SK-N-SH (cell line): Measurements from ENCODE around the gene MDM1.
A peak's percentile ranks its signal among the peaks of the same experiment; 100 is the strongest.

Experiments
- CHD2 ChIP-seq: fragments of 150-350 bp; IDR thresholded peaks from 2 replicates; pipeline ENCODE4 v1.6.1; 2018; ENCODE audit warnings: low read length; ENCODE audit not compliant: partially characterized antibody
- POLR2AphosphoS5 ChIP-seq: IDR thresholded peaks from 2 replicates; pipeline ENCODE4 v1.6.1; 2012; ENCODE audit warnings: low read depth, low read length
- TCF12 ChIP-seq: IDR thresholded peaks from 2 replicates; pipeline ENCODE4 v1.4.0; 2012
- TF ChIP-seq, protein P1 (sequence below): fragments of 200-600 bp; sonication (generic); IDR thresholded peaks from 2 replicates; pipeline ENCODE4 v1.6.1; 2017; ENCODE audit warnings: antibody characterized with exemption, mild to moderate bottlenecking, moderate library complexity

DNA sequence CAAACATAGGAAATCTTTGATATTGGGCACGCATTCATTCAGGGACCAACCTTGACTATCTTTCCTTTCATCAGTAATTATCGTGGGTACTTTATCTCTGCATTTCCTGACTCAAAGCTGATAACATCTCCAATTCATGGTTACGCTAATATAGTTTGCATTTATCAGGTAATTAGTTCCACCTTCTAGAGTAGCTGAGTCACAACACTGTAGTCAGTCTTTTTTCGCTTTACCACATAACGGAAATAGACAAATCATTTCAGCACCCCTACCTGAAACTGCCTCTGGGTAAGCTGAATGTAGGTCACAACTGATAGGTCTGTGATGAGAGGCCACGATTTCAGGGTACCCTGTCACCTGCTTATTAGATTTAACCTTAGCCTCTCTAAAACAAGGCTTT, 42.0 kb downstream of the MDM1 start:
- TF ChIP-seq, protein P1, sequence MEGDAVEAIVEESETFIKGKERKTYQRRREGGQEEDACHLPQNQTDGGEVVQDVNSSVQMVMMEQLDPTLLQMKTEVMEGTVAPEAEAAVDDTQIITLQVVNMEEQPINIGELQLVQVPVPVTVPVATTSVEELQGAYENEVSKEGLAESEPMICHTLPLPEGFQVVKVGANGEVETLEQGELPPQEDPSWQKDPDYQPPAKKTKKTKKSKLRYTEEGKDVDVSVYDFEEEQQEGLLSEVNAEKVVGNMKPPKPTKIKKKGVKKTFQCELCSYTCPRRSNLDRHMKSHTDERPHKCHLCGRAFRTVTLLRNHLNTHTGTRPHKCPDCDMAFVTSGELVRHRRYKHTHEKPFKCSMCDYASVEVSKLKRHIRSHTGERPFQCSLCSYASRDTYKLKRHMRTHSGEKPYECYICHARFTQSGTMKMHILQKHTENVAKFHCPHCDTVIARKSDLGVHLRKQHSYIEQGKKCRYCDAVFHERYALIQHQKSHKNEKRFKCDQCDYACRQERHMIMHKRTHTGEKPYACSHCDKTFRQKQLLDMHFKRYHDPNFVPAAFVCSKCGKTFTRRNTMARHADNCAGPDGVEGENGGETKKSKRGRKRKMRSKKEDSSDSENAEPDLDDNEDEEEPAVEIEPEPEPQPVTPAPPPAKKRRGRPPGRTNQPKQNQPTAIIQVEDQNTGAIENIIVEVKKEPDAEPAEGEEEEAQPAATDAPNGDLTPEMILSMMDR = no peak
- TF ChIP-seq CHD2 (no peak), TCF12 (peak; percentile 54; the same call in 1 of the 2 replicates), POLR2AphosphoS5 (peak; percentile 18; the same call in 1 of the 2 replicates)
